Rectal smooth muscle tissue (tissue), 1 donor: ENCODE measurements around the gene ATG5.
"Not testable (repeated sequence)": the region's sequence is repeated elsewhere in the genome, so short reads cannot be mapped to it uniquely, and the experiment has no call there.

Experiments
- H3K27ac ChIP-seq: one replicate; pipeline ENCODE4 v1.7.0; 2013; ENCODE audit warnings: low read depth, low read length, inconsistent platforms
- H3K27me3 ChIP-seq: one replicate; pipeline ENCODE4 v1.7.0; 2013; ENCODE audit warnings: low read length; ENCODE audit not compliant: control insufficient read depth, insufficient read depth
- H3K36me3 ChIP-seq: one replicate; pipeline ENCODE4 v1.7.0; 2013; ENCODE audit warnings: low read length; ENCODE audit not compliant: control insufficient read depth, insufficient read depth
- H3K4me1 ChIP-seq: one replicate; pipeline ENCODE4 v1.7.0; 2013; ENCODE audit warnings: low read length; ENCODE audit not compliant: control insufficient read depth, insufficient read depth
- H3K4me3 ChIP-seq: one replicate; pipeline ENCODE4 v1.7.0; 2013; ENCODE audit warnings: low read length
- H3K9ac ChIP-seq: one replicate; pipeline ENCODE4 v1.7.0; 2013; ENCODE audit warnings: low read length

Gene ATG5

DNA sequence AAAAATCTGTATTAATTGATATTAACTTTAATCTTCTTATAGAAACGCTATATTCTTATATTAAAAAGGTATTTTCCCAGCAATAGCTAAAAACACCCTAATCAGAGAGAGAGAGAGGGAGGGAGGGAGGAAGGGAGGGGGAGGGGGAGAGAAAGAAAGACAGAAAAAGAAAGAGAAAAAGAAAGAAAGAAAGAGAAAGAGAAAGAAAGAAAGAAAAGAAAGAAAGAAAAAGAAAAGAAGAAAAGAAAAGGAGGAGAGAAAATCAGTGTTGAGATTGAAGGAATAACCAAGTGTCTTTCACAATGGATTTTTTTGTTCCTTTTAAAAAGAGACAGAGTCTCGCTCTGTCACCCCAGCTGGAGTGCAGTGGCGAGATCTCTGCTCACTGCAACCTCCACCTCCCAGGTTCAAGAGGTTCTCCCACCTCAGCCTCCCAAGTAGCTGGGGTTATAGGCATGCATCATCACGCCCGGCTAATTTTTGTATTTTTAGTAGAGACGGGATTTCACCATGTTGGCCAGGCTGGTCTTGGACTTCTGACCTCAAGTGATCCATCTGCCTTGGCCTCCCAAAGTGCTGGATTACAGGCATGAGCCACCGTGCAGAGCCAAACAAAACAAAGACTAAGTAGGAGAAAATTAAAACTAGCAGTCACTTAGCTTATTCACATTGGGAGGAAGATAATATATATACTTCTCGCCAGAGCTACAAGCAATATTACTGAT, 73.9 kb downstream of the ATG5 start:
- not testable (repeated sequence) for H3K4me1 ChIP-seq, H3K4me3 ChIP-seq, H3K27me3 ChIP-seq, H3K9ac ChIP-seq, H3K36me3 ChIP-seq, H3K27ac ChIP-seq

GRCh38 chr6:106250953-106251352, 74.6 kb downstream of the ATG5 start:
- Histone ChIP-seq H3K27me3 (no peaks in the 10 kb centered on the region), H3K9ac (no peak overlapping the region), H3K4me3 (no peak overlapping the region), H3K36me3 (no peaks in the 10 kb centered on the region), H3K4me1 (peaks cover 4% of the 10 kb centered on the region), H3K27ac (no peak overlapping the region)

DNA sequence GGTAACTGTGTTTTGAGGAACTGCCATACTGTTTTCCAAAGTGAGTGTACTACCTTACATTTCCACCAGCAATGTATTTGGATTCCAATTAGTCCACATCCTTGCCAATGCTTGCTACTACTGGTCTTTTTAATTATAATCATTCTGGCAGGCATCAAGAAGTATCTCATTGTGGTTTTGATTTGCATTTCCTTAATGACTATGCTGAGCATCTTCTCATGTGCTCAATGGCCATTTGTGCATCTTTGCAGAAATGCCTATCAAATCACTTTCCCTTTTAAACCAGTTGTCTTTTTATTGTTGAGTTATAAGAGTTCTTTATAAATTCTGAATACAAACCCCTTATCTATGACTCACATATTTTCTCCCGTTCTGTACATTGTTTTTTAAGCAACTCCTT, 75.9 kb downstream of the ATG5 start:
- H3K36me3 ChIP-seq, result no peaks in the 10 kb centered on the region
- H3K9ac ChIP-seq, result no peak overlapping the region
- peaks cover 4% of the 10 kb centered on the region for H3K4me1 ChIP-seq
- no peak overlapping the region for H3K4me3 ChIP-seq
- H3K27me3 ChIP-seq, result no peaks in the 10 kb centered on the region
- no peak overlapping the region for H3K27ac ChIP-seq

DNA sequence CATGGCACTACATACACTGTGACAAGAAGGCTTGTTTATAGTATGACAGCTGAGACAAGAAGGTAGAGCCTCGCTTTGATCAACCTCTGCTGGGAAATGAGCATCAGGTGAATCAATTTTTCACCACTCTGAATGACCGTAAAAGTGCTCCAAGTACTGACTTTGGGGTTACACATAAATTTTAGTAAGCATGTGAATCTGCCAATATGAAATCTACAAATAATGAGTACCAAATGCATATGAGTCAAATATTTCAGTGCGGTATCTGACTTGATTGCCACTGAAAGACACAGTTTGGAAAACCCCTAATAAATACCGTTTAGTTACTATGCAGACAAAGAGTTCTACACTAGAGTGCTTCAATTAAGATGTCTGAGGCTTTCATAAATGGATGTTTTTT, 77.8 kb downstream of the ATG5 start:
- Histone ChIP-seq H3K27me3 (no peaks in the 10 kb centered on the region), H3K27ac (no peak overlapping the region), H3K4me1 (peaks cover 2% of the 10 kb centered on the region)

DNA sequence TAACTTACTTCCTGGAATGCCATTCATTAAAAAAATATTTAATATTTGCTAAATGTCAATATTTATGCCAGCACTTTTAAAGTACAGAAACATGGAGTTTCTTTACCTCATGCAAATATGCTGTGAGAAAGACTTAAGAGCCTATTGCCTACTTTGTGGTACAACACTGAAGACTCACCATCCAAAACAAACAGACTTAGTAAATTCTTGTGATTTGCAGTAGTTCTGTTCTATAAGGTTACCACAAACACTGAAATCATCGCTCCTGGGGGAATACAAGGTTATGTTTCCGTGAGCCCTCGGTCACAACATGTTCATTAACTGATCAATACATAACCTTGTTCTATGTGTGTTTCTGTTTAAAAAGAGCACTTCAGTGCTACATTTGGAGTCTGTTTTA, 78.3 kb downstream of the ATG5 start:
- H3K27me3 ChIP-seq, result no peaks in the 10 kb centered on the region
- no peak overlapping the region for H3K9ac ChIP-seq
- H3K27ac ChIP-seq, result no peak overlapping the region
- H3K4me3 ChIP-seq, result no peak overlapping the region
- H3K4me1 ChIP-seq, result peaks cover 2% of the 10 kb centered on the region
- H3K36me3 ChIP-seq, result no peaks in the 10 kb centered on the region

More for the DNA sequence above, 77.8 kb downstream of the ATG5 start:
- no peak overlapping the region for H3K4me3 ChIP-seq
- no peak overlapping the region for H3K9ac ChIP-seq
- H3K36me3 ChIP-seq, result no peaks in the 10 kb centered on the region

DNA sequence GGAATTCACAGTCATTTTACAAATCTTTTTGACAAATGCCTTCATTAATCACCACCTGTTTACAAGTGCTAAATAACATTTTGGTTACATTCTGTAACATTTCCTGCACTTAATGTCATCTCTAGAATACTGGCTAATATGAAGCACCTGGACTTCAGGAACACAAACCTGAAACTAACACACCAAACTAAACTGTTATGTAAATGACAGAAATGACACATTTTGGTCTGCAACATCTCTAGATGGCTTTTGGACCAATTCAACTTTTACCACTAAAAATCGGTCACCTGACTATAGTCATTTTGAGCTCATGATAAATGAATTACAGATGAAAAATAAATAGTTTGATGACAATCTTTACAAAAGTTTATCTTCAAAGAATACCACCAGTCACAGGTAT, 80.6 kb downstream of the ATG5 start:
- H3K27ac ChIP-seq, result no peak overlapping the region
- no peak overlapping the region for H3K9ac ChIP-seq
- H3K36me3 ChIP-seq, result no peaks in the 10 kb centered on the region
- no peak overlapping the region for H3K4me3 ChIP-seq
- H3K27me3 ChIP-seq, result no peaks in the 10 kb centered on the region
- H3K4me1 ChIP-seq, result peaks cover 2% of the 10 kb centered on the region

DNA sequence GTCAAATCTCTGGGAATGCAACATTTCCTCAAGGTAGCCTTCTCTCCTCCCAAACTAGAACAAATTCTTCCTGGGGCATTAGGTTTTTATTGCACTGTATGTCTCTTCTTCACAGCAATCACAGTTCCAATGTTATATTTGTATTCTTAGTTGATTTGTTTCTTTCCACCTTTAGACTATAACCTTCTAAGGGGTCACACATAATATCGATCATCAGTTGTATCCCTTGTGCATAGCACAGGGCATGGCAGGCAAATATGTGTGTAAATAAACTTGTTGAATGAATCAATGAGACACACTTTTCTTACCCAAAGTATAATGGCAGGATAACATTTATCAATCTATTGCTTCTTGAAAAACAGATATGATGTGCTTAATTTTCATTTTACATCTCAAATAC, 81.0 kb downstream of the ATG5 start:
- Histone ChIP-seq H3K9ac (no peak overlapping the region), H3K27ac (no peak overlapping the region), H3K4me3 (no peak overlapping the region), H3K27me3 (no peaks in the 10 kb centered on the region), H3K4me1 (peaks cover 2% of the 10 kb centered on the region), H3K36me3 (no peaks in the 10 kb centered on the region)

DNA sequence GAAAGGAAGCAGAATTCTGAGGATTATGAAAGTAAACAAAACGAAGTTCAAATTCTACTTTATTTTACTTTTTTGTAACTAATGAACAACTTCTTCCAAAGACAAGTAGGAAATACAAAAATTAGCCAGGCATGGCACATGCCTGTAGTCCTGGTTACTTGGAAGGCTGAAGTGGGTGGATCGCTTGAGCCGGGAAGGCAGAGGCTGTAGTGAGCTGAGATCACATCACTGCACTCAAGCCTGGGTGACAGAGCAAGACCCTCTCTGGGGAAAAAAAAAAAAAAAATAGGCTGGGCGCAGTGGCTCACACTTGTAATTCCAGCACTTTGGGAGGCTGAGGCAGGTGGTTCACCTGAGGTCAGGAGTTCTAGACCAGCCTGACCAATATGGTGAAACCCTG, 82.3 kb downstream of the ATG5 start:
- H3K36me3 ChIP-seq, result no peaks in the 10 kb centered on the region
- no peaks in the 10 kb centered on the region for H3K27me3 ChIP-seq
- no peak overlapping the region for H3K9ac ChIP-seq
- no peak overlapping the region for H3K27ac ChIP-seq
- H3K4me1 ChIP-seq, result peaks cover 2% of the 10 kb centered on the region
- H3K4me3 ChIP-seq, result no peak overlapping the region

DNA sequence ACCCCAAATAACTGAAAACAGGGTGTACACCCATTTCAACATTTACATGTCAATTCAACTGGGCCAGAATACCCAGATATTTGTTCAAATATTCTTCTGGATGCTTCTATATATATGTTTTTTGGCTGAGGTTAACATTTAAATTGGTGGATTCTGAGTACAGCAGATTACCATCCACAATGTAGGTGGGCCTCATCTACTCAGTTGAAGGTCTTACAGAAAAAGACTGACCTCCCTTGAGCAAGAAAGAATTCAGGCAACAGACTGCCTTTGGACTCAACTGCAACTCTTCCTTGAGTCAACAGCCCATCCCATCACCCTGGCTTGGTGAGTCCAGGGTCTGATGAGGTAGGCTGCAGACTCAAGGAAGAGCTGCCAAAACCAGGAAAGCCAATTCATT, 84.1 kb downstream of the ATG5 start:
- no peak overlapping the region for H3K27ac ChIP-seq

DNA sequence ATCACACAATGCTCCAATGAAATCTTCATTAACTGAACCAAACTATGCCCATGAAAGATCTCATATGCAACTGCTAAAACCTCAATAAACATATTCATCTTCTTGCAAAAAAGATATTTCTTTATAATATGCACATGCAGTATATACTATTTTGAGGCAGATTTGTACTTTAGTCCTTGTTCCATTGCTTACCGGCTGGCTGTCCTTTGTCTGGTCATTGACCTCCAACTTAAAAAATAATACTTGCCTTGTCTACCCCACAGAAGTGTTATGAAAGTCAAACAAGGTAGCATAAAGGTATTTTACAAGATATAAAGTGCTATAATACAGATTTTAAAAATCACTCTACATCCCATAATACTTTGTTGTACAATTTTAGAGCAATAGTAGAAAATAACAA, 88.3 kb downstream of the ATG5 start:
- Histone ChIP-seq H3K9ac (no peak overlapping the region), H3K4me3 (no peak overlapping the region), H3K27ac (no peak overlapping the region), H3K36me3 (no peaks in the 10 kb centered on the region), H3K4me1 (no peaks in the 10 kb centered on the region), H3K27me3 (no peaks in the 10 kb centered on the region)

More for the DNA sequence above, 84.1 kb downstream of the ATG5 start:
- H3K4me3 ChIP-seq, result no peak overlapping the region
- H3K4me1 ChIP-seq, result no peaks in the 10 kb centered on the region
- no peaks in the 10 kb centered on the region for H3K27me3 ChIP-seq
- no peak overlapping the region for H3K9ac ChIP-seq
- no peaks in the 10 kb centered on the region for H3K36me3 ChIP-seq

DNA sequence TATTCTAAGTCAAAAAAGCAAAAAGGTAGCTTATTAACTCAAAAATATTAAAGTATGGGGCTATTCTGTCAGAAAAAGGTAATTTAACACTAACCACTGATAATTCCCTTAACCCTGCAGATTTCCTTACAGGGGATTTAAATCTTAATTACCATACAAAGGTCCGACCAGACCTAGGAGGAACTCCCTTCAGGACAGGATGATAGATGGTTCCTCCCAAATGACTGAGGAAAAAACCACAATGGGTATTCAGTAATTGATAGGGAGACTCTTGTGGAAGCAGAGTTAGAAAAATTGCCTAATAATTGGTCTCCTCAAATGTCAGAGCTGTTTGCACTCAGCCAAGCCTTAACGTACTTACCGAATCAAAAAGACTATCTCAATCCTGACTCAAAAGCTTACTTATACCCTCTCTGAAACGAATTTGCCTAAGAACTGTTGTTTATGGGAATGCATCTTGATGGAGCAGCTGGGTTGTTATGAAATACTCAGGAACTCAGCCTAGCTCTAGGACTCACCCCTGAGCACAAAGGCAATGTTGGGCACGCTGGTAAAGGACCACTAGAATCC, 95.6 kb downstream of the ATG5 start:
- H3K4me1 ChIP-seq, H3K27ac ChIP-seq, H3K36me3 ChIP-seq, H3K4me3 ChIP-seq, H3K9ac ChIP-seq, H3K27me3 ChIP-seq: not testable (repeated sequence)

GRCh38 chr6:106227612-106228507, 97.7 kb downstream of the ATG5 start:
- no peak overlapping the region for H3K4me3 ChIP-seq
- no peak overlapping the region for H3K27ac ChIP-seq
- no peak overlapping the region for H3K9ac ChIP-seq
- no peaks in the 10 kb centered on the region for H3K36me3 ChIP-seq
- H3K4me1 ChIP-seq, result no peaks in the 10 kb centered on the region
- H3K27me3 ChIP-seq, result no peaks in the 10 kb centered on the region
